ENCODE measurements around the gene METTL3. TPM values are rescaled to one million over a fixed set of nuclear protein-coding genes. Genes with fewer than 3 reads are reported as not detected.

METTL3 gene
- total and polyA plus RNA-seq, 2 of the 8 experiments (the other 6 are each of a cell fraction or from before 2014, with no cell fraction given), result 103 to 144 TPM

GRCh38 chr14:21505012-21505553, 6.1 kb downstream of the METTL3 start:
- peaks cover 2% of the 10 kb centered on the region; the same call in 1 of the 2 replicates for H3K23me2 ChIP-seq (ENCODE audit: low read depth, low read length)
- H2BK15ac ChIP-seq (ENCODE audit: low read length), result no peak overlapping the region
- H3K14ac ChIP-seq (ENCODE audit: insufficient read length), result no peak overlapping the region
- DNase-seq (ENCODE audit: low read depth in 1 of 2, low spot score in 2 of 2) (no peak), FAIRE-seq (no peak)
- H3K23ac ChIP-seq (ENCODE audit: insufficient read length), result no peak overlapping the region
- H4K8ac ChIP-seq (ENCODE audit: extremely low read depth, insufficient read depth, low read length), result no peak overlapping the region
- H3K4me1 ChIP-seq (replicated peaks in 1 of 4; ENCODE audit: control insufficient read depth in 3 of 4, insufficient read depth in 4 of 4, low read length in 3 of 4), result peaks cover 0 to 6% (median 2%) of the 10 kb centered on the region in 4 experiments; a peak in 4 of 7 replicates
- TF ChIP-seq SP2 (IDR thresholded peaks at IDR 0.05; ENCODE audit: low read length) (no peak), NRF1 (IDR thresholded peaks at IDR 0.05; ENCODE audit: low read depth, low read length) (no peak), RXRA (IDR thresholded peaks at IDR 0.05; ENCODE audit: insufficient read depth, low read depth, low read length) (no peak), HDAC6 (IDR thresholded peaks at IDR 0.05; ENCODE audit: low read depth, low read length) (no peak), SP1 (IDR thresholded peaks at IDR 0.05; ENCODE audit: low read depth, low read length) (no peak), CHD2 (IDR thresholded peaks at IDR 0.05; ENCODE audit: low read length) (no peak)
- H2AFZ ChIP-seq (ENCODE audit: low read length), result no peak overlapping the region
- H3K79me2 ChIP-seq (ENCODE audit: control insufficient read depth in 1 of 2, insufficient read depth in 2 of 2, low read length in 2 of 2), result peaks cover 12 to 67% of the 10 kb centered on the region in 2 experiments
- H4K5ac ChIP-seq (ENCODE audit: insufficient read length, low read depth, low read length), result no peak overlapping the region
- H2BK20ac ChIP-seq (ENCODE audit: low read length), result no peak overlapping the region
- H4K91ac ChIP-seq (replicated peaks; ENCODE audit: insufficient read length, low read length), result no peak overlapping the region
- no peak overlapping the region for H3K4me2 ChIP-seq (ENCODE audit: insufficient read depth in 1 of 2, low read depth in 2 of 2, low read length in 2 of 2)
- CTCF ChIA-PET (ENCODE audit: partially characterized antibody), result interaction anchor here (0.6 kb wide), 2 partner anchors 28 to 48 kb away, joined by 3 to 6 read pairs; no protein-coding TSS in a partner anchor
- no peak overlapping the region for H2AK5ac ChIP-seq (ENCODE audit: low read depth, low read length)
- H4K20me1 ChIP-seq (replicated peaks in 1 of 2; ENCODE audit: control insufficient read depth in 1 of 2, insufficient read depth in 2 of 2, low read length in 2 of 2), result peaks cover 0 to 12% of the 10 kb centered on the region in 2 experiments
- H3K27ac ChIP-seq (ENCODE audit: low read depth, low read length), result no peak overlapping the region
- H3K36me3 ChIP-seq (ENCODE audit: control insufficient read depth in 2 of 4, insufficient read depth in 4 of 4, low read length in 3 of 4), result peaks cover 27 to 67% (median 34%) of the 10 kb centered on the region in 4 experiments
- H3K4ac ChIP-seq (replicated peaks; ENCODE audit: insufficient read length, low read depth, low read length), result no peak overlapping the region
- POLR2A ChIA-PET (ENCODE audit: partially characterized antibody), result interaction anchor here (0.6 to 0.7 kb wide), 2 partner anchors 9 to 25 kb away, joined by 3 to 4 read pairs; no protein-coding TSS in a partner anchor
- no peak overlapping the region for H2BK12ac ChIP-seq (ENCODE audit: low read depth, low read length)
- no peak overlapping the region for H3K9ac ChIP-seq (replicated peaks in 1 of 4; ENCODE audit: extremely low read depth in 1 of 4, low read depth in 3 of 4, low read length in 3 of 4)
- no peaks in the 10 kb centered on the region for H3K27me3 ChIP-seq (replicated peaks in 1 of 4; ENCODE audit: control insufficient read depth in 3 of 4, extremely low read depth in 1 of 4, insufficient read depth in 3 of 4, low read length in 3 of 4)
- no peak overlapping the region for H2BK120ac ChIP-seq (replicated peaks; ENCODE audit: low read depth, low read length)
- no peak overlapping the region for H3K56ac ChIP-seq (replicated peaks; ENCODE audit: insufficient read length, low read depth, low read length)
- no peaks in the 10 kb centered on the region for H3K9me3 ChIP-seq (ENCODE audit: insufficient read depth in 2 of 2, low read depth in 1 of 2, low read length in 1 of 2)
- no peak overlapping the region for H3K4me3 ChIP-seq (ENCODE audit: extremely low read depth in 1 of 4, insufficient read depth in 2 of 4, low read depth in 3 of 4, low read length in 4 of 4)
- H3K79me1 ChIP-seq (ENCODE audit: low read depth, low read length), result 0 out of 2 replicates have a peak, but pooled peaks cover 5% of the 10 kb centered on the region
- H3K18ac ChIP-seq (ENCODE audit: extremely low read depth, low read length), result no peak overlapping the region
- no peak overlapping the region for H2BK5ac ChIP-seq (ENCODE audit: low read depth, low read length)
